Mononuclear cell (primary cell): Measurements from ENCODE around the gene TBC1D30. TPM values are rescaled to one million over a fixed set of nuclear protein-coding genes. Genes with fewer than 3 reads are reported as not detected.
"Not testable (repeated sequence)": the region's sequence is repeated elsewhere in the genome, so short reads cannot be mapped to it uniquely, and the experiment has no call there.

Experiments
- H3K27me3 ChIP-seq: 2 replicates; pipeline ENCODE4 v1.6.0; 2011; ENCODE audit warnings: low read length, control low read depth; ENCODE audit not compliant: insufficient read depth
- H3K4me1 ChIP-seq: 2 replicates; pipeline ENCODE4 v1.5.1; 2011; ENCODE audit warnings: mild to moderate bottlenecking, low read length, control low read depth; ENCODE audit not compliant: insufficient read depth
- H3K4me3 ChIP-seq: 2 replicates; pipeline ENCODE4 v1.5.1; 2011; ENCODE audit warnings: mild to moderate bottlenecking, low read length, moderate library complexity
- H3K9me3 ChIP-seq: 2 replicates; pipeline ENCODE4 v1.5.1; 2011; ENCODE audit warnings: low read depth, mild to moderate bottlenecking, control low read depth, low read length
- total RNA-seq: library from RNA; depleted of rRNA; stranded (reverse); fragments of >200 nt; gene quantifications from one replicate; pipeline ENCODE4 v1.2.3, GENCODE V29; 2012

Gene TBC1D30
- total RNA-seq, 1 donor: 2.4 TPM

DNA sequence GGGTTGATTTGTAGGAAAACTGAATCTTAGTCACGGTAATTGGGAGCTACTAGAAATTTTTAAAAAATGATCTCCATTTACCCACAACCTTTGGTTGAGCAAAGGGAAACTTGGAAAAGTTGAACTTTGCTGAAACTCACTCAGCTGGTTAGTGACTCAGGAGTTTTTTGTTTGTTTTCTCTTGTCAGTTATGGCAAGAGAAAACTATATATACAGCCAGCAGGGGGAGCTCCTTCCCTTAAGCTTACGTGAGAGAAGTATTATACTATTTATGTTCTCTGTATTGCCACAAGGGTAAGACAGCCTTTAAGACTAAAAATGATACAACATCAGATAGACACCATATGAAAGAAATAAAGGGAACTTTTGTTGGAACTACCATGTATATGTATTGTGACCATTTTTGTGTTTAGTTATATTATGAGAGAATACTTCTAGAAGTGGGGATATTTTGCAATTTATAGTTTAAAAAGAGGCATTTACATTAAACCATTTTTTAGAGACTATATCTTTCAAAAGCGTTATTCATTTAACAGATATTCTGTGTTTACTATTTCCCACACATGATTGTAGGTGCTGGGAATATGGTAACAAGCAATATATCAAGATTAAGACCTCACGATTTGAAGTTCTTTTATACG is 28.1 kb upstream of the TBC1D30 start:
- Histone ChIP-seq H3K27me3 (no peaks in the 10 kb centered on the region), H3K9me3 (no peaks in the 10 kb centered on the region), H3K4me3 (no peak overlapping the region), H3K4me1 (peaks cover 12% of the 10 kb centered on the region)

- no peaks in the 10 kb centered on the region for H3K9me3 ChIP-seq
- no peaks in the 10 kb centered on the region for H3K27me3 ChIP-seq
- H3K4me3 ChIP-seq: no peak overlapping the region
- H3K4me1 ChIP-seq: peaks cover 12% of the 10 kb centered on the region
These were observed 27.3 kb upstream of the TBC1D30 start for GRCh38 chr12:64797156-64797555.

- Histone ChIP-seq H3K27me3 (no peaks in the 10 kb centered on the region), H3K9me3 (no peaks in the 10 kb centered on the region), H3K4me1 (peaks cover 12% of the 10 kb centered on the region), H3K4me3 (no peak overlapping the region)
These were observed 26.3 kb upstream of the TBC1D30 start for GRCh38 chr12:64798165-64798564.

DNA sequence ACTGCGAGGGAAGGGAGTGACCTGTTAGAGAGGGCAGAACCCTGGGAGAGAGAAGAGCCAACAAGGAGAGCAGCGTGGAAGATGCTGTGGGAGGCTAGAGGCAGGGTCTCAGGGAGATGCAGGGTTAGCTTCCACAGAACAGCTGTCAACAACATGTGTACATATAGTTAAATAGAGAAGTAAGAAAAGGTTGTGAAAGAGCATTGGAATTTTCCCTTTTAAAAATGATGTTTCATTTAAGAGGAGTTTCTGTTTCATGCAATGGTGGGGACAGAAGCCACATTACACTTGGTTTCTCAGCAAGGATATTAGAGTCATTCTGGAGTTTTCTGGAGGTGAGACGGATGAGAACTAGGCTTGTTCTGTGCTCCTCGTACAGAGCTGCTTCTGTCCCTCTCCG is 23.8 kb upstream of the TBC1D30 start:
- H3K4me1 ChIP-seq: peaks cover 12% of the 10 kb centered on the region
- H3K4me3 ChIP-seq: no peak overlapping the region
- peaks cover 2% of the 10 kb centered on the region for H3K27me3 ChIP-seq
- no peaks in the 10 kb centered on the region for H3K9me3 ChIP-seq

DNA sequence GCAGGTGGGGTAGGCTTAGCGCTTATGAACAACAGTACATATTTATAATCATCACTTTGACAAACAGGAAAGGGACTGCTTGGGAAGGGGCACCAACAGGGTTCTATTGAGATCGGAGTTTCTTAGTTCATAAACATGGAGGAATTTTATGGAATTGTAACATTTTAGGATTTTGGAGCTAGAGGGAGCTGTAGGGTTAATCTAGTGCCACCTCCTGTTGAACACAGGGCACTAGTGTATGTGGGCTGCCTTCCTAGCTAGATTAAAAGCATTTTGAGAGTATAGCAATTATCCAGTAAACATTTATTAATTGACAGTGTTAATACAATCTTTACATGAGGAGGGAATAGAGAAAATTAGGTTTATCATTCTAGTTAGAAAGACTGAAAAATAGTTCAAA is 23.1 kb upstream of the TBC1D30 start:
- peaks cover 2% of the 10 kb centered on the region for H3K27me3 ChIP-seq
- no peak overlapping the region for H3K4me3 ChIP-seq
- H3K4me1 ChIP-seq: peaks cover 12% of the 10 kb centered on the region
- no peaks in the 10 kb centered on the region for H3K9me3 ChIP-seq

DNA sequence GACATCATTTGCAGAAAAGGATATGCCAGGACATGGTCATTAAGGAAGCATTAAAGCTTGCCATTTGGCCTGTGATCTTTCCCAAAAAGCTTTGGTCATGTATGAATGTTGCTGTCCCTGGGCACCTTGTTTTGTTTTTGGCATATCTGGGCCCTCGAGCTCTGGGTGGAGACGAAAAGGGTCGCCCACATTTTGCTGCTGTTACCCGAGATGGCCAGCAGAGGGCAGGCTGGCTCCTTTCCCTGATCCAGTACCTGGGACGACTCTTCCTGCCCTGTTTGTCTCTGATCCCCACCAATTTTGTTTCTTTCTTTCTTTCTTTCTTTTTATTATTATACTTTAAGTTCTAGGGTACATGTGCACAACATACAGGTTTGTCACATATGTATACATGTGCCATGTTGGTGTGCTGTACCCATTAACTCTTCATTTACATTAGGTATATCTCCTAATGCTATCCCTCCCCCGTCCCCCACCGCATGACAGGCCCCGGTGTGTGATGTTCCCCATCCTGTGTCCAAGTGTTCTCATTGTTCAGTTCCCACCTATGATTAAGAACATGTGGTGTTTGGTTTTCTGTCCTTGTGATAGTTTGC is 22.2 kb upstream of the TBC1D30 start:
- not testable (repeated sequence) for H3K27me3 ChIP-seq, H3K9me3 ChIP-seq, H3K4me3 ChIP-seq
- H3K4me1 ChIP-seq: peaks cover 12% of the 10 kb centered on the region

DNA sequence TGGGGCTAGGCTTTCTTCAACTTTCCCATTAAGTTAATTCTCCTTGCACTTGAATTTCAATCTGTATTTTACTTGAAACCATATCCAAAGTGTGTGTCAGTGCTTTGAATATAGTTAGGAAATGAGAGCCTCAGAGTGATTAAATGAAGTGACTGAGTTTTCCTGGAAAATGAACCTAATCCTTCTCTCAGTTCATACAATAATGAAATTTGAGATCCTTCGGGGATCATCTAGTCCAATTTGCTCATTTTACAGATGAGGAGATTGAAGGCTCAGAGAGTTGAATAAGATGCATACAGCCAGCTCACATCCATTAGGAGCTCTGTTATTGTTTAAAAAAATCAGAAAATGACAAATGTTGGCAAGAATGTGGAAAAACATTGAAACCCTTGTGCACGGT is 18.3 kb upstream of the TBC1D30 start:
- Histone ChIP-seq H3K9me3 (no peaks in the 10 kb centered on the region), H3K4me1 (peaks cover under 1% of the 10 kb centered on the region), H3K27me3 (peaks cover 2% of the 10 kb centered on the region), H3K4me3 (no peak overlapping the region)

GRCh38 chr12:64806593-64807460 is 17.6 kb upstream of the TBC1D30 start:
- Histone ChIP-seq H3K4me3 (no peak overlapping the region), H3K9me3 (no peaks in the 10 kb centered on the region), H3K27me3 (peaks cover 3% of the 10 kb centered on the region), H3K4me1 (no peaks in the 10 kb centered on the region)

DNA sequence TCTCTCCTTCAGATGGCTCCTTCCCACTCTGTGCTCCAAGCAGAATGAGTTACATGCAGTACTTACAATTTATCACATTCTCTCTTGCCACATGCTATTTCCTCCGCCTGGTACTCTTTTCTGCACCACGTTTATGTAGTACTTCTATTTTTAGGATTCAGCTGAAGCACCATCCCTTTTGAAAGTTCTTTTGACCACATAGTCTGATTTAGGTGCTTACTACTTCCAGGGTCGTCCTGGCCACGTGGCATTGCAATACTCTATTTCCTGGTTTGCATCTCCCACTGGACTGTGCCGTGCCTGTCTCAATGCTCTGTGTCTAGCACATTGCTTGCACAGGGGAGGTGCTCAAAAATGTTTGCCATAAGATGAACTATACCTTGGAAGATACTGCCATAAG is 16.3 kb upstream of the TBC1D30 start:
- Histone ChIP-seq H3K4me3 (no peak overlapping the region), H3K9me3 (no peaks in the 10 kb centered on the region), H3K27me3 (peaks cover 7% of the 10 kb centered on the region), H3K4me1 (no peaks in the 10 kb centered on the region)

GRCh38 chr12:64810831-64811230 is 13.6 kb upstream of the TBC1D30 start:
- Histone ChIP-seq H3K4me1 (no peaks in the 10 kb centered on the region), H3K27me3 (peaks cover 5% of the 10 kb centered on the region), H3K9me3 (no peaks in the 10 kb centered on the region), H3K4me3 (no peak overlapping the region)

- Histone ChIP-seq H3K4me1 (no peaks in the 10 kb centered on the region), H3K9me3 (no peaks in the 10 kb centered on the region), H3K4me3 (no peak overlapping the region), H3K27me3 (peaks cover 5% of the 10 kb centered on the region)
These were observed 10.7 kb upstream of the TBC1D30 start for GRCh38 chr12:64813723-64814122.

- H3K4me1 ChIP-seq: no peaks in the 10 kb centered on the region
- H3K9me3 ChIP-seq: no peaks in the 10 kb centered on the region
- peaks cover 5% of the 10 kb centered on the region for H3K27me3 ChIP-seq
- no peak overlapping the region for H3K4me3 ChIP-seq
These were observed 10.0 kb upstream of the TBC1D30 start for GRCh38 chr12:64814432-64814831.

- Histone ChIP-seq H3K4me1 (peaks cover 9% of the 10 kb centered on the region), H3K4me3 (no peak overlapping the region), H3K9me3 (peaks cover 6% of the 10 kb centered on the region), H3K27me3 (peaks cover 30% of the 10 kb centered on the region)
These were observed 4.5 kb upstream of the TBC1D30 start for GRCh38 chr12:64819816-64820402.

- Histone ChIP-seq H3K4me1 (peaks cover 16% of the 10 kb centered on the region), H3K4me3 (no peak overlapping the region), H3K9me3 (peaks cover 6% of the 10 kb centered on the region), H3K27me3 (peaks cover 37% of the 10 kb centered on the region)
These were observed 3.9 kb upstream of the TBC1D30 start for GRCh38 chr12:64820593-64820992.

DNA sequence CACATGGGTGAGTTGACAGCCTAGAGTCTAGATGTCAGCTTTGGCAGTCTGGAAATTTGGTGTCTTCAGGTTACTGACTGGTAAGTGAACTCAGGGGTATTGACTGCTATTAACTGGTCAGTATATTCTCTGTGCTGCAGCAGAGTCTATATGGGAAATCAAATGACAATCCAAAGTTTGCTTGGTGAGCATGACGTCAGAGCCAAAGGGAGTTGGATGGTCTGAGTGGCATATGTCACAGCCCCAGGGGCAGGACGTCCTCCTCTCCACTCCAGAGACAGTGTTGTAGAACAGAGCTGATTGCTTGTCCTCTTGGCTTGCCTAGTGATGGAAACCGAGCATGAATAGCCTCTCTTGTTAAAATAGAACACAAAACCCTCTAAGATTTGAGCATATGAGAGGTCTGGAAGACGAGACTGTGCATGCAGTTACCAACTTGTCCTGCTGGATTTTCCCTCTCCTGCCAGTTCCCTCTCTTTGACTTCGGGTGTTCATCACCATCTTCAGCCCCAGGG is 3.3 kb upstream of the TBC1D30 start:
- H3K9me3 ChIP-seq: peaks cover 6% of the 10 kb centered on the region
- no peak overlapping the region for H3K4me3 ChIP-seq
- H3K4me1 ChIP-seq: peaks cover 22% of the 10 kb centered on the region
- peaks cover 43% of the 10 kb centered on the region for H3K27me3 ChIP-seq
